Measurements from ENCODE around the gene MAN1A2. TPM values are rescaled to one million over a fixed set of nuclear protein-coding genes. Genes with fewer than 3 reads are reported as not detected.
A peak's percentile ranks its signal among the peaks of the same experiment; 100 is the strongest.

MAN1A2 gene
- total and polyA plus RNA-seq, 9 of the 15 experiments (the other 6 are each of a cell fraction or from before 2014, with no cell fraction given) = 4.2 to 38.4 (median 18.7) TPM

- 0 out of 4 replicates have a peak, but pooled peaks of 1 of the 2 experiments have one; percentile 25 for TF ChIP-seq ZNF318 (IDR thresholded peaks at IDR 0.05; ENCODE audit: borderline replicate concordance in 1 of 2, low read depth in 1 of 2)
- TF ChIP-seq MTA3 (IDR thresholded peaks at IDR 0.05; ENCODE audit: borderline replicate concordance) = 0 out of 2 replicates have a peak, but pooled peaks have one; percentile 64
- TF ChIP-seq ZBTB49 (CRISPR knock-in tag; IDR thresholded peaks at IDR 0.05; ENCODE audit: borderline replicate concordance) = no peak
- TF ChIP-seq ZNF274 (IDR thresholded peaks at IDR 0.05; ENCODE audit: borderline replicate concordance, low read depth, low read length) = no peak
- no peak for TF ChIP-seq RFX7 (CRISPR knock-in tag; IDR thresholded peaks at IDR 0.05)
- TF ChIP-seq HES1 (IDR thresholded peaks at IDR 0.05; ENCODE audit: low read depth) = 0 out of 2 replicates have a peak, but pooled peaks have one; percentile 22
- TF ChIP-seq HMBOX1 (IDR thresholded peaks at IDR 0.05) = peak; percentile 28
- TF ChIP-seq KLF1 (tag; IDR thresholded peaks at IDR 0.05) = no peak
- TF ChIP-seq ARID2 (IDR thresholded peaks at IDR 0.05) = 0 out of 2 replicates have a peak, but pooled peaks have one; percentile 18
- TF ChIP-seq HMGN3 (IDR thresholded peaks at IDR 0.05; ENCODE audit: borderline replicate concordance, extremely low read depth, insufficient read length, low read depth, low read length) = no peak
- peak; percentile 38; the same call in 1 of the 2 replicates for TF ChIP-seq NFE2L1 (tag; IDR thresholded peaks at IDR 0.05; ENCODE audit: borderline replicate concordance, low read depth)
- no peak for TF ChIP-seq CTBP1 (IDR thresholded peaks at IDR 0.05; ENCODE audit: borderline replicate concordance)
- TF ChIP-seq TCF7L2 (IDR thresholded peaks at IDR 0.05; ENCODE audit: low read depth, low read length) = no peak
These were observed 1.2 kb downstream of the MAN1A2 start (continued) for GRCh38 chr1:117368116-117369108.

Measured in K562 (cell line).